H1 (cell line): Measurements from ENCODE around the gene NAALADL1. TPM values are rescaled to one million over a fixed set of nuclear protein-coding genes. Genes with fewer than 3 reads are reported as not detected.

Experiments used
- RFX5 ChIP-seq: IDR thresholded peaks from 2 replicates; pipeline ENCODE4 v1.6.1; 2011; ENCODE audit warnings: low read depth, low read length, improper control_type of control experiment, borderline replicate concordance
- SIN3A ChIP-seq, 2 experiments: IDR thresholded peaks in 1 of 2; conservative IDR thresholded peaks in 1 of 2; 2 replicates each; pipeline ENCODE4 v1.6.1; 2011 to 2012; ENCODE audit warnings: low read length in 2 of 2, improper control_type of control experiment in 1 of 2, low read depth in 1 of 2, mild to moderate bottlenecking in 1 of 2
- SP2 ChIP-seq: IDR thresholded peaks from 2 replicates; pipeline ENCODE4 v1.6.1; 2012; ENCODE audit warnings: mild to moderate bottlenecking, low read length, inconsistent platforms
- YY1 ChIP-seq: IDR thresholded peaks from 2 replicates; pipeline ENCODE4 v1.6.1; 2011; ENCODE audit warnings: low read depth, mild to moderate bottlenecking, low read length
- polyA plus RNA-seq, 7 experiments: library from polyadenylated mRNA; depleted of rRNA in 3 of 7; stranded (reverse) in 5 of 7; unstranded in 2 of 7; fragments of >200 nt in 5 of 7; fragments of 200-250 nt in 2 of 7; gene quantifications; 1 replicate in 5 of 7; 2 replicates in 1 of 7; 4 replicates in 1 of 7; pipeline versions ENCODE4 v1.2.1 to v1.2.3, GENCODE V29; 2011 to 2013; ENCODE audit warnings: missing spikeins in 2 of 7, mixed read lengths in 2 of 7
- total RNA-seq: library from RNA; stranded (reverse); fragmentation: NEBNext Ultra II Directional; extraction: Animal tissue kit (Norgen Biotek cat#: 25700); gene quantifications from 2 replicates; pipeline ENCODE4 v1.2.1, GENCODE V29; 2021
- TF ChIP-seq, protein P1 (sequence below), 3 experiments: IDR thresholded peaks; 1 replicate in 2 of 3; 2 replicates in 1 of 3; pipeline versions ENCODE4 v1.5.1 to v1.6.1; 2011; ENCODE audit warnings: low read length in 3 of 3, mild to moderate bottlenecking in 3 of 3, inconsistent platforms in 2 of 3, low read depth in 1 of 3, moderate library complexity in 1 of 3; ENCODE audit not compliant: insufficient read depth in 1 of 3; ENCODE audit errors: control extremely low read depth in 1 of 3

NAALADL1 gene
- total and polyA plus RNA-seq, 2 of the 8 experiments (the other 6 are each of a cell fraction or from before 2014, with no cell fraction given): 7.5 to 9.9 TPM

DNA sequence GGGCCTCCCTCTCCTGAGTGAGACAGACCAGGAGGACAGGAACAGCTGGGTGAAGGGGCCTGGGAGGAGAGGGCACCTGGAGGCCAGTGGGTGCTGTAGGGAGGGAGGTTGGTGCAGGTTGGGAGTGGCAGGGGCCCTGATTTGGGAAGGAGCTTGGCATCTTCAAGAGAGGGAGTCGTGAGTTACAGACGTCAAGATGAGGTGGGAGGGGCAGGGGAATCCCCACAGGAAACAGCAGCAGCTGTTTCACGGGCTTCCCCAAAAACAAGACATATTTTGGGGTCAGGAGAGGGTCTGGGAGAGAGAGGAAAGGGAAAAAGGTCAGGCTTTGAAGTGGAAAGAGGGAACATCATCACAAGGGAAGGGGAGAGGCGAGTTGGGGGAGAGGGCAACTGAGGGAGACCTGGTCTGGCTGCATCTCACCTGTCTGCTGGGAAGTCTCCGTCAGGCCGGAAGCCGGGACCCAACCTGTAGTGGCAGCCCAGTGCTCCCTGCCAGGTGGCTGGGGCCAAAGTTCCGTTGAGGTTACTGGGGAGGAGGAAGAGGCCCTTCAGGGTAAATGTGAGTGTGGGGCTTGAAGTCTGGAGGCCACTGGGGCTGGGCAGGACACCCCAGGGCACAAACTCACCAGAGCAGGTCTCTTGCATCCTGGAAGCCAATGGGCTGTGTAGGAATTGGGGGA is 4.4 kb downstream of the NAALADL1 start (continued):
- TF ChIP-seq, protein P1, sequence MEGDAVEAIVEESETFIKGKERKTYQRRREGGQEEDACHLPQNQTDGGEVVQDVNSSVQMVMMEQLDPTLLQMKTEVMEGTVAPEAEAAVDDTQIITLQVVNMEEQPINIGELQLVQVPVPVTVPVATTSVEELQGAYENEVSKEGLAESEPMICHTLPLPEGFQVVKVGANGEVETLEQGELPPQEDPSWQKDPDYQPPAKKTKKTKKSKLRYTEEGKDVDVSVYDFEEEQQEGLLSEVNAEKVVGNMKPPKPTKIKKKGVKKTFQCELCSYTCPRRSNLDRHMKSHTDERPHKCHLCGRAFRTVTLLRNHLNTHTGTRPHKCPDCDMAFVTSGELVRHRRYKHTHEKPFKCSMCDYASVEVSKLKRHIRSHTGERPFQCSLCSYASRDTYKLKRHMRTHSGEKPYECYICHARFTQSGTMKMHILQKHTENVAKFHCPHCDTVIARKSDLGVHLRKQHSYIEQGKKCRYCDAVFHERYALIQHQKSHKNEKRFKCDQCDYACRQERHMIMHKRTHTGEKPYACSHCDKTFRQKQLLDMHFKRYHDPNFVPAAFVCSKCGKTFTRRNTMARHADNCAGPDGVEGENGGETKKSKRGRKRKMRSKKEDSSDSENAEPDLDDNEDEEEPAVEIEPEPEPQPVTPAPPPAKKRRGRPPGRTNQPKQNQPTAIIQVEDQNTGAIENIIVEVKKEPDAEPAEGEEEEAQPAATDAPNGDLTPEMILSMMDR (IDR thresholded peaks at IDR 0.05; ENCODE audit: control extremely low read depth in 1 of 3, insufficient read depth in 1 of 3, low read depth in 1 of 3, low read length in 3 of 3): no peak
- TF ChIP-seq SP2: no peak
- no peak for TF ChIP-seq YY1
- TF ChIP-seq RFX5: no peak
- TF ChIP-seq SIN3A (conservative IDR thresholded peaks at IDR 0.05 in 1 of 2, IDR thresholded peaks at IDR 0.05 in 1 of 2; ENCODE audit: low read depth in 1 of 2, low read length in 2 of 2): no peak
